Stomach smooth muscle (tissue), 2 donors: ENCODE data around the gene LMOD1.
"Not testable (repeated sequence)": the region's sequence is repeated elsewhere in the genome, so short reads cannot be mapped to it uniquely, and the experiment has no call there.

Source experiments
- H3K27ac ChIP-seq: one replicate; pipeline ENCODE4 v1.7.0; 2013; ENCODE audit warnings: mild to moderate bottlenecking, low read length, inconsistent platforms
- H3K27me3 ChIP-seq, 2 donors: one replicate each; pipeline ENCODE4 v1.7.0; 2013; ENCODE audit warnings: low read length in 2 of 2; ENCODE audit not compliant: insufficient read depth in 2 of 2, control insufficient read depth in 1 of 2
- H3K36me3 ChIP-seq, 2 donors: one replicate each; pipeline ENCODE4 v1.7.0; 2013; ENCODE audit warnings: low read length in 2 of 2; ENCODE audit not compliant: control insufficient read depth in 2 of 2, insufficient read depth in 2 of 2
- H3K4me1 ChIP-seq: one replicate; pipeline ENCODE4 v1.7.0; 2013; ENCODE audit warnings: low read length; ENCODE audit not compliant: control insufficient read depth, insufficient read depth
- H3K4me3 ChIP-seq, 2 donors: one replicate each; pipeline ENCODE4 v1.7.0; 2013; ENCODE audit warnings: low read length in 2 of 2
- H3K9ac ChIP-seq, 2 donors: one replicate each; pipeline ENCODE4 v1.7.0; 2013; ENCODE audit warnings: low read length in 2 of 2, mild to moderate bottlenecking in 1 of 2
- H3K9me3 ChIP-seq, 2 donors: one replicate each; pipeline ENCODE4 v1.7.0; 2013; ENCODE audit warnings: low read length in 2 of 2; ENCODE audit not compliant: control insufficient read depth in 2 of 2
- donor health status: healthy.
- donor health status: Pancreatic carcinoma.

LMOD1 gene

GRCh38 chr1:201901036-201901435 is 45.3 kb downstream of the LMOD1 start:
- not testable (repeated sequence) for H3K9me3 ChIP-seq, H3K4me3 ChIP-seq, H3K27me3 ChIP-seq
- peaks cover 25 to 36% of the 10 kb centered on the region in 2 donors for H3K36me3 ChIP-seq
- peak overlapping the region; percentile 94 for H3K27ac ChIP-seq
- peaks cover 88% of the 10 kb centered on the region for H3K4me1 ChIP-seq
- peak overlapping the region in 1 of 2 donors; percentile 7 for H3K9ac ChIP-seq

GRCh38 chr1:201900476-201900875 is 45.9 kb downstream of the LMOD1 start:
- Histone ChIP-seq H3K4me1 (peaks cover 87% of the 10 kb centered on the region), H3K9ac (peak overlapping the region in 1 of 2 donors; percentile 16), H3K36me3 (peaks cover 25 to 32% of the 10 kb centered on the region in 2 donors), H3K9me3 (no peaks in the 10 kb centered on the region), H3K4me3 (no peak overlapping the region), H3K27ac (peak overlapping the region; percentile 94), H3K27me3 (no peaks in the 10 kb centered on the region)

GRCh38 chr1:201899683-201900429 is 46.5 kb downstream of the LMOD1 start:
- Histone ChIP-seq H3K4me1 (peaks cover 84% of the 10 kb centered on the region), H3K27ac (peak overlapping the region; percentile 94), H3K4me3 (peak overlapping the region in 1 of 2 donors; percentile 15), H3K9me3 (no peaks in the 10 kb centered on the region), H3K9ac (peak overlapping the region; percentile 13 to 16), H3K27me3 (no peaks in the 10 kb centered on the region), H3K36me3 (peaks cover 25 to 32% of the 10 kb centered on the region in 2 donors)

GRCh38 chr1:201898992-201899391 is 47.4 kb downstream of the LMOD1 start:
- Histone ChIP-seq H3K4me1 (peaks cover 79% of the 10 kb centered on the region), H3K27ac (peak overlapping the region; percentile 94)

GRCh38 chr1:201898240-201898894 is 48.0 kb downstream of the LMOD1 start:
- Histone ChIP-seq H3K9ac (peak overlapping the region; percentile 13 to 39), H3K36me3 (peaks cover 25 to 32% of the 10 kb centered on the region in 2 donors), H3K4me1 (peaks cover 78% of the 10 kb centered on the region), H3K27ac (peak overlapping the region; percentile 94), H3K9me3 (no peaks in the 10 kb centered on the region), H3K4me3 (peak overlapping the region in 1 of 2 donors; percentile 8), H3K27me3 (no peaks in the 10 kb centered on the region)

More at GRCh38 chr1:201898992-201899391, 47.4 kb downstream of the LMOD1 start:
- Histone ChIP-seq H3K9ac (no peak overlapping the region), H3K27me3 (no peaks in the 10 kb centered on the region), H3K9me3 (no peaks in the 10 kb centered on the region), H3K36me3 (peaks cover 25 to 32% of the 10 kb centered on the region in 2 donors), H3K4me3 (no peak overlapping the region)

GRCh38 chr1:201896951-201897391 is 49.4 kb downstream of the LMOD1 start:
- H3K9me3 ChIP-seq, result no peaks in the 10 kb centered on the region
- peaks cover 75% of the 10 kb centered on the region for H3K4me1 ChIP-seq
- peaks cover 25 to 32% of the 10 kb centered on the region in 2 donors for H3K36me3 ChIP-seq
- H3K9ac ChIP-seq, result peak overlapping the region; percentile 39 to 71
- no peaks in the 10 kb centered on the region for H3K27me3 ChIP-seq
- H3K27ac ChIP-seq, result peak overlapping the region; percentile 94
- no peak overlapping the region for H3K4me3 ChIP-seq

GRCh38 chr1:201895913-201896807 is 50.2 kb downstream of the LMOD1 start:
- peaks cover 76% of the 10 kb centered on the region for H3K4me1 ChIP-seq
- H3K27me3 ChIP-seq, result no peaks in the 10 kb centered on the region
- peak overlapping the region in 1 of 2 donors; percentile 40 for H3K4me3 ChIP-seq
- H3K9ac ChIP-seq, result peak overlapping the region; percentile 34 to 71
- peaks cover 25 to 32% of the 10 kb centered on the region in 2 donors for H3K36me3 ChIP-seq
- H3K9me3 ChIP-seq, result no peaks in the 10 kb centered on the region
- H3K27ac ChIP-seq, result peak overlapping the region; percentile 94

- Histone ChIP-seq H3K9ac (no peak overlapping the region), H3K36me3 (peaks cover 19 to 29% of the 10 kb centered on the region in 2 donors), H3K4me3 (no peak overlapping the region), H3K27ac (peak overlapping the region; percentile 94), H3K9me3 (no peaks in the 10 kb centered on the region), H3K4me1 (peaks cover 78% of the 10 kb centered on the region), H3K27me3 (no peaks in the 10 kb centered on the region)
Observed at GRCh38 chr1:201895120-201895665, 51.2 kb downstream of the LMOD1 start.

GRCh38 chr1:201894343-201895119 is 51.8 kb downstream of the LMOD1 start:
- no peaks in the 10 kb centered on the region for H3K27me3 ChIP-seq
- H3K9me3 ChIP-seq, result no peaks in the 10 kb centered on the region
- H3K4me1 ChIP-seq, result peaks cover 77% of the 10 kb centered on the region
- no peak overlapping the region for H3K4me3 ChIP-seq
- peaks cover 12 to 23% of the 10 kb centered on the region in 2 donors for H3K36me3 ChIP-seq
- peak overlapping the region; percentile 94 for H3K27ac ChIP-seq
- no peak overlapping the region for H3K9ac ChIP-seq
